WTC11 (cell line): ENCODE results near the gene PLEK. TPM values are rescaled to one million over a fixed set of nuclear protein-coding genes. Genes with fewer than 3 reads are reported as not detected.

ENCODE experiments used
- CBFB ChIP-seq: sonication (generic); formaldehyde crosslinking; IDR thresholded peaks from 2 replicates; pipeline ENCODE4 v1.8.1; 2022; ENCODE audit warnings: mild to moderate bottlenecking, low read depth, missing genetic modification reagents
- FOXJ3 ChIP-seq: sonication (generic); formaldehyde crosslinking; IDR thresholded peaks from 2 replicates; pipeline ENCODE4 v1.9.0; 2021; ENCODE audit warnings: missing genetic modification reagents, mild to moderate bottlenecking, borderline replicate concordance
- HMGA2 ChIP-seq: fragments of 250-450 bp; sonication (Bioruptor Pico); IDR thresholded peaks from 2 replicates; pipeline ENCODE4 v1.4.0; 2021; ENCODE audit warnings: mild to moderate bottlenecking, moderate library complexity
- SP1 ChIP-seq: sonication (generic); formaldehyde crosslinking; conservative IDR thresholded peaks from 2 replicates; pipeline ENCODE4 v1.8.1; 2022; ENCODE audit warnings: missing genetic modification reagents
- TEAD4 ChIP-seq: sonication (generic); formaldehyde crosslinking; IDR thresholded peaks from 2 replicates; pipeline ENCODE4 v1.8.0; 2022; ENCODE audit warnings: mild to moderate bottlenecking, missing genetic modification reagents
- ZBTB21 ChIP-seq: sonication (generic); formaldehyde crosslinking; IDR thresholded peaks from 2 replicates; pipeline ENCODE4 v1.8.1; 2023; ENCODE audit warnings: mild to moderate bottlenecking, missing genetic modification reagents, borderline replicate concordance
- ZNF671 ChIP-seq: fragments of 250-450 bp; sonication (Bioruptor Pico); IDR thresholded peaks from 2 replicates; pipeline ENCODE4 v1.8.0; 2021; ENCODE audit warnings: mild to moderate bottlenecking
- total RNA-seq: library from RNA; stranded (reverse); gene quantifications from 3 replicates; pipeline ENCODE4 v1.2.3, GENCODE V29; 2021
- TF ChIP-seq, protein P1 (sequence below): sonication (generic); formaldehyde crosslinking; IDR thresholded peaks from 2 replicates; pipeline ENCODE4 v1.8.0; 2022; ENCODE audit warnings: mild to moderate bottlenecking, missing genetic modification reagents
- TF ChIP-seq, protein P2 (sequence below): sonication (generic); formaldehyde crosslinking; conservative IDR thresholded peaks from 2 replicates; pipeline ENCODE4 v1.8.1; 2023; ENCODE audit warnings: mild to moderate bottlenecking, low read depth, missing genetic modification reagents, moderate library complexity
- TF ChIP-seq, protein P3 (sequence below): fragments of 250-450 bp; sonication (Bioruptor Pico); IDR thresholded peaks from 2 replicates; pipeline ENCODE4 v1.9.0; 2021; ENCODE audit warnings: mild to moderate bottlenecking, borderline replicate concordance
- TF ChIP-seq, protein P4 (sequence below): sonication (generic); formaldehyde crosslinking; IDR thresholded peaks from 2 replicates; pipeline ENCODE4 v1.8.1; 2022; ENCODE audit warnings: mild to moderate bottlenecking, moderate library complexity, missing genetic modification reagents
- TF ChIP-seq, protein P5 (sequence below): fragments of 250-450 bp; sonication (Bioruptor Pico); IDR thresholded peaks from 2 replicates; pipeline ENCODE4 v2.1.2; 2022; ENCODE audit warnings: mild to moderate bottlenecking, moderate library complexity
- TF ChIP-seq, protein P6 (sequence below): sonication (generic); formaldehyde crosslinking; IDR thresholded peaks from 2 replicates; pipeline ENCODE4 v1.8.1; 2023; ENCODE audit warnings: mild to moderate bottlenecking, missing genetic modification reagents, moderate library complexity
- TF ChIP-seq, protein P7 (sequence below): sonication (generic); formaldehyde crosslinking; IDR thresholded peaks from 2 replicates; pipeline ENCODE4 v1.8.0; 2022; ENCODE audit warnings: mild to moderate bottlenecking, missing genetic modification reagents
- TF ChIP-seq, protein P8 (sequence below): sonication (generic); formaldehyde crosslinking; IDR thresholded peaks from 2 replicates; pipeline ENCODE4 v1.8.1; 2023; ENCODE audit warnings: mild to moderate bottlenecking, missing genetic modification reagents
- TF ChIP-seq, protein P9 (sequence below): sonication (generic); formaldehyde crosslinking; IDR thresholded peaks from 2 replicates; pipeline ENCODE4 v1.8.1; 2023; ENCODE audit warnings: mild to moderate bottlenecking, moderate library complexity, missing genetic modification reagents
- TF ChIP-seq, protein P10 (sequence below): sonication (generic); formaldehyde crosslinking; IDR thresholded peaks from 2 replicates; pipeline ENCODE4 v1.8.1; 2022; ENCODE audit warnings: low read depth, mild to moderate bottlenecking, moderate library complexity, missing genetic modification reagents, borderline replicate concordance

The PLEK gene
- total RNA-seq, 1 experiment from 2014 or later = 0.26 TPM

DNA sequence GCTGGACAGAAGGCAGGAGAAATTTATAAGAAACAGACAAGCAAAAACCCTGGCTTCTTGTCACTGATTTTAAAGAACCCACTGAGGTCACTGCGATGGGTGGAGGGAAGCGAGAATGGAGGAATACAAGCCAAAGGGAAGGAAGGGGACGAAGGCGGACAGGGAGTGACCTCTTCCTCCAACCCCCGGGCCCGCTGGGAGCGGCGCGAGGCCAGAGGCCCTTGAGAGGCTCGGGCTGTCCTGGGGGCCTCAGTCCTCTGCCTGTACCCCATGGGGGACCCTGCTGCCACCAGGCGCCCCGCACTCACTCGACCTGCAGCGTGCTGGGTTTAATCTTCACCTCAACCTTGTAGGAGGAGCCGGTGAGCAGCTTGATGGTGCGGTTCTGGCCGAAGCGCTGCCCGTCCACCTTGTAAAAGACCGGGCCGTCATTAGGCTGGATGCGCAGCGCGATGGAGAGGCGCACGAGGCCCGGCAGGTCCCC lies 46.1 kb upstream of the PLEK start (continued):
- TF ChIP-seq, protein P1, sequence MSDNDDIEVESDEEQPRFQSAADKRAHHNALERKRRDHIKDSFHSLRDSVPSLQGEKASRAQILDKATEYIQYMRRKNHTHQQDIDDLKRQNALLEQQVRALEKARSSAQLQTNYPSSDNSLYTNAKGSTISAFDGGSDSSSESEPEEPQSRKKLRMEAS (CRISPR knock-in tag) = peak; percentile 60
- TF ChIP-seq, protein P2, sequence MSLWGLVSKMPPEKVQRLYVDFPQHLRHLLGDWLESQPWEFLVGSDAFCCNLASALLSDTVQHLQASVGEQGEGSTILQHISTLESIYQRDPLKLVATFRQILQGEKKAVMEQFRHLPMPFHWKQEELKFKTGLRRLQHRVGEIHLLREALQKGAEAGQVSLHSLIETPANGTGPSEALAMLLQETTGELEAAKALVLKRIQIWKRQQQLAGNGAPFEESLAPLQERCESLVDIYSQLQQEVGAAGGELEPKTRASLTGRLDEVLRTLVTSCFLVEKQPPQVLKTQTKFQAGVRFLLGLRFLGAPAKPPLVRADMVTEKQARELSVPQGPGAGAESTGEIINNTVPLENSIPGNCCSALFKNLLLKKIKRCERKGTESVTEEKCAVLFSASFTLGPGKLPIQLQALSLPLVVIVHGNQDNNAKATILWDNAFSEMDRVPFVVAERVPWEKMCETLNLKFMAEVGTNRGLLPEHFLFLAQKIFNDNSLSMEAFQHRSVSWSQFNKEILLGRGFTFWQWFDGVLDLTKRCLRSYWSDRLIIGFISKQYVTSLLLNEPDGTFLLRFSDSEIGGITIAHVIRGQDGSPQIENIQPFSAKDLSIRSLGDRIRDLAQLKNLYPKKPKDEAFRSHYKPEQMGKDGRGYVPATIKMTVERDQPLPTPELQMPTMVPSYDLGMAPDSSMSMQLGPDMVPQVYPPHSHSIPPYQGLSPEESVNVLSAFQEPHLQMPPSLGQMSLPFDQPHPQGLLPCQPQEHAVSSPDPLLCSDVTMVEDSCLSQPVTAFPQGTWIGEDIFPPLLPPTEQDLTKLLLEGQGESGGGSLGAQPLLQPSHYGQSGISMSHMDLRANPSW (CRISPR knock-in tag) = no peak
- TF ChIP-seq ZNF671 (CRISPR knock-in tag) (no peak), HMGA2 (CRISPR knock-in tag) (no peak), TEAD4 (CRISPR knock-in tag) (no peak), CBFB (CRISPR knock-in tag) (no peak), SP1 (CRISPR knock-in tag) (no peak), FOXJ3 (CRISPR knock-in tag) (no peak), ZBTB21 (CRISPR knock-in tag) (peak; percentile 73; the same call in 1 of the 2 replicates)
- TF ChIP-seq, protein P3, sequence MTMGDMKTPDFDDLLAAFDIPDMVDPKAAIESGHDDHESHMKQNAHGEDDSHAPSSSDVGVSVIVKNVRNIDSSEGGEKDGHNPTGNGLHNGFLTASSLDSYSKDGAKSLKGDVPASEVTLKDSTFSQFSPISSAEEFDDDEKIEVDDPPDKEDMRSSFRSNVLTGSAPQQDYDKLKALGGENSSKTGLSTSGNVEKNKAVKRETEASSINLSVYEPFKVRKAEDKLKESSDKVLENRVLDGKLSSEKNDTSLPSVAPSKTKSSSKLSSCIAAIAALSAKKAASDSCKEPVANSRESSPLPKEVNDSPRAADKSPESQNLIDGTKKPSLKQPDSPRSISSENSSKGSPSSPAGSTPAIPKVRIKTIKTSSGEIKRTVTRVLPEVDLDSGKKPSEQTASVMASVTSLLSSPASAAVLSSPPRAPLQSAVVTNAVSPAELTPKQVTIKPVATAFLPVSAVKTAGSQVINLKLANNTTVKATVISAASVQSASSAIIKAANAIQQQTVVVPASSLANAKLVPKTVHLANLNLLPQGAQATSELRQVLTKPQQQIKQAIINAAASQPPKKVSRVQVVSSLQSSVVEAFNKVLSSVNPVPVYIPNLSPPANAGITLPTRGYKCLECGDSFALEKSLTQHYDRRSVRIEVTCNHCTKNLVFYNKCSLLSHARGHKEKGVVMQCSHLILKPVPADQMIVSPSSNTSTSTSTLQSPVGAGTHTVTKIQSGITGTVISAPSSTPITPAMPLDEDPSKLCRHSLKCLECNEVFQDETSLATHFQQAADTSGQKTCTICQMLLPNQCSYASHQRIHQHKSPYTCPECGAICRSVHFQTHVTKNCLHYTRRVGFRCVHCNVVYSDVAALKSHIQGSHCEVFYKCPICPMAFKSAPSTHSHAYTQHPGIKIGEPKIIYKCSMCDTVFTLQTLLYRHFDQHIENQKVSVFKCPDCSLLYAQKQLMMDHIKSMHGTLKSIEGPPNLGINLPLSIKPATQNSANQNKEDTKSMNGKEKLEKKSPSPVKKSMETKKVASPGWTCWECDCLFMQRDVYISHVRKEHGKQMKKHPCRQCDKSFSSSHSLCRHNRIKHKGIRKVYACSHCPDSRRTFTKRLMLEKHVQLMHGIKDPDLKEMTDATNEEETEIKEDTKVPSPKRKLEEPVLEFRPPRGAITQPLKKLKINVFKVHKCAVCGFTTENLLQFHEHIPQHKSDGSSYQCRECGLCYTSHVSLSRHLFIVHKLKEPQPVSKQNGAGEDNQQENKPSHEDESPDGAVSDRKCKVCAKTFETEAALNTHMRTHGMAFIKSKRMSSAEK (CRISPR knock-in tag) = no peak
- TF ChIP-seq, protein P4, sequence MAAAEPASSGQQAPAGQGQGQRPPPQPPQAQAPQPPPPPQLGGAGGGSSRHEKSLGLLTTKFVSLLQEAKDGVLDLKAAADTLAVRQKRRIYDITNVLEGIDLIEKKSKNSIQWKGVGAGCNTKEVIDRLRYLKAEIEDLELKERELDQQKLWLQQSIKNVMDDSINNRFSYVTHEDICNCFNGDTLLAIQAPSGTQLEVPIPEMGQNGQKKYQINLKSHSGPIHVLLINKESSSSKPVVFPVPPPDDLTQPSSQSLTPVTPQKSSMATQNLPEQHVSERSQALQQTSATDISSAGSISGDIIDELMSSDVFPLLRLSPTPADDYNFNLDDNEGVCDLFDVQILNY (CRISPR knock-in tag) = 0 out of 2 replicates have a peak, but pooled peaks have one; percentile 38
- TF ChIP-seq, protein P5, sequence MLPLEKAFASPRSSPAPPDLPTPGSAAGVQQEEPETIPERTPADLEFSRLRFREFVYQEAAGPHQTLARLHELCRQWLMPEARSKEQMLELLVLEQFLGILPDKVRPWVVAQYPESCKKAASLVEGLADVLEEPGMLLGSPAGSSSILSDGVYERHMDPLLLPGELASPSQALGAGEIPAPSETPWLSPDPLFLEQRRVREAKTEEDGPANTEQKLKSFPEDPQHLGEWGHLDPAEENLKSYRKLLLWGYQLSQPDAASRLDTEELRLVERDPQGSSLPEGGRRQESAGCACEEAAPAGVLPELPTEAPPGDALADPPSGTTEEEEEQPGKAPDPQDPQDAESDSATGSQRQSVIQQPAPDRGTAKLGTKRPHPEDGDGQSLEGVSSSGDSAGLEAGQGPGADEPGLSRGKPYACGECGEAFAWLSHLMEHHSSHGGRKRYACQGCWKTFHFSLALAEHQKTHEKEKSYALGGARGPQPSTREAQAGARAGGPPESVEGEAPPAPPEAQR = no peak
- TF ChIP-seq, protein P6, sequence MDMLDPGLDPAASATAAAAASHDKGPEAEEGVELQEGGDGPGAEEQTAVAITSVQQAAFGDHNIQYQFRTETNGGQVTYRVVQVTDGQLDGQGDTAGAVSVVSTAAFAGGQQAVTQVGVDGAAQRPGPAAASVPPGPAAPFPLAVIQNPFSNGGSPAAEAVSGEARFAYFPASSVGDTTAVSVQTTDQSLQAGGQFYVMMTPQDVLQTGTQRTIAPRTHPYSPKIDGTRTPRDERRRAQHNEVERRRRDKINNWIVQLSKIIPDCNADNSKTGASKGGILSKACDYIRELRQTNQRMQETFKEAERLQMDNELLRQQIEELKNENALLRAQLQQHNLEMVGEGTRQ (CRISPR knock-in tag) = no peak
- TF ChIP-seq, protein P7, sequence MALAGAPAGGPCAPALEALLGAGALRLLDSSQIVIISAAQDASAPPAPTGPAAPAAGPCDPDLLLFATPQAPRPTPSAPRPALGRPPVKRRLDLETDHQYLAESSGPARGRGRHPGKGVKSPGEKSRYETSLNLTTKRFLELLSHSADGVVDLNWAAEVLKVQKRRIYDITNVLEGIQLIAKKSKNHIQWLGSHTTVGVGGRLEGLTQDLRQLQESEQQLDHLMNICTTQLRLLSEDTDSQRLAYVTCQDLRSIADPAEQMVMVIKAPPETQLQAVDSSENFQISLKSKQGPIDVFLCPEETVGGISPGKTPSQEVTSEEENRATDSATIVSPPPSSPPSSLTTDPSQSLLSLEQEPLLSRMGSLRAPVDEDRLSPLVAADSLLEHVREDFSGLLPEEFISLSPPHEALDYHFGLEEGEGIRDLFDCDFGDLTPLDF (CRISPR knock-in tag) = no peak
- TF ChIP-seq, protein P8, sequence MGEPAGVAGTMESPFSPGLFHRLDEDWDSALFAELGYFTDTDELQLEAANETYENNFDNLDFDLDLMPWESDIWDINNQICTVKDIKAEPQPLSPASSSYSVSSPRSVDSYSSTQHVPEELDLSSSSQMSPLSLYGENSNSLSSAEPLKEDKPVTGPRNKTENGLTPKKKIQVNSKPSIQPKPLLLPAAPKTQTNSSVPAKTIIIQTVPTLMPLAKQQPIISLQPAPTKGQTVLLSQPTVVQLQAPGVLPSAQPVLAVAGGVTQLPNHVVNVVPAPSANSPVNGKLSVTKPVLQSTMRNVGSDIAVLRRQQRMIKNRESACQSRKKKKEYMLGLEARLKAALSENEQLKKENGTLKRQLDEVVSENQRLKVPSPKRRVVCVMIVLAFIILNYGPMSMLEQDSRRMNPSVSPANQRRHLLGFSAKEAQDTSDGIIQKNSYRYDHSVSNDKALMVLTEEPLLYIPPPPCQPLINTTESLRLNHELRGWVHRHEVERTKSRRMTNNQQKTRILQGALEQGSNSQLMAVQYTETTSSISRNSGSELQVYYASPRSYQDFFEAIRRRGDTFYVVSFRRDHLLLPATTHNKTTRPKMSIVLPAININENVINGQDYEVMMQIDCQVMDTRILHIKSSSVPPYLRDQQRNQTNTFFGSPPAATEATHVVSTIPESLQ (CRISPR knock-in tag) = no peak
- TF ChIP-seq, protein P9, sequence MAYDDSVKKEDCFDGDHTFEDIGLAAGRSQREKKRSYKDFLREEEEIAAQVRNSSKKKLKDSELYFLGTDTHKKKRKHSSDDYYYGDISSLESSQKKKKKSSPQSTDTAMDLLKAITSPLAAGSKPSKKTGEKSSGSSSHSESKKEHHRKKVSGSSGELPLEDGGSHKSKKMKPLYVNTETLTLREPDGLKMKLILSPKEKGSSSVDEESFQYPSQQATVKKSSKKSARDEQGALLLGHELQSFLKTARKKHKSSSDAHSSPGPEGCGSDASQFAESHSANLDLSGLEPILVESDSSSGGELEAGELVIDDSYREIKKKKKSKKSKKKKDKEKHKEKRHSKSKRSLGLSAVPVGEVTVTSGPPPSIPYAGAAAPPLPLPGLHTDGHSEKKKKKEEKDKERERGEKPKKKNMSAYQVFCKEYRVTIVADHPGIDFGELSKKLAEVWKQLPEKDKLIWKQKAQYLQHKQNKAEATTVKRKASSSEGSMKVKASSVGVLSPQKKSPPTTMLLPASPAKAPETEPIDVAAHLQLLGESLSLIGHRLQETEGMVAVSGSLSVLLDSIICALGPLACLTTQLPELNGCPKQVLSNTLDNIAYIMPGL (CRISPR knock-in tag) = no peak
- TF ChIP-seq, protein P10, sequence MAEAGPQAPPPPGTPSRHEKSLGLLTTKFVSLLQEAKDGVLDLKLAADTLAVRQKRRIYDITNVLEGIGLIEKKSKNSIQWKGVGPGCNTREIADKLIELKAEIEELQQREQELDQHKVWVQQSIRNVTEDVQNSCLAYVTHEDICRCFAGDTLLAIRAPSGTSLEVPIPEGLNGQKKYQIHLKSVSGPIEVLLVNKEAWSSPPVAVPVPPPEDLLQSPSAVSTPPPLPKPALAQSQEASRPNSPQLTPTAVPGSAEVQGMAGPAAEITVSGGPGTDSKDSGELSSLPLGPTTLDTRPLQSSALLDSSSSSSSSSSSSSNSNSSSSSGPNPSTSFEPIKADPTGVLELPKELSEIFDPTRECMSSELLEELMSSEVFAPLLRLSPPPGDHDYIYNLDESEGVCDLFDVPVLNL (CRISPR knock-in tag) = no peak
